Common myeloid progenitor, CD34-positive (primary cell): ENCODE results near the gene ST3GAL5.

Experiments used
- CTCF ChIA-PET: fragments of 350-600 bp; sonication (Branson Sonifier 250); formaldehyde crosslinking; loops from one replicate; lab custom pipeline; 2021; ENCODE audit warnings: antibody characterized with exemption; lab: Charles Lee
- POLR2A ChIA-PET: fragments of 350-600 bp; sonication (Branson Sonifier 250); formaldehyde crosslinking; loops from one replicate; lab custom pipeline; 2021; ENCODE audit warnings: antibody characterized with exemption; lab: Charles Lee
- DNase-seq, 3 donors: peaks; one replicate each; pipeline versions ENCODE4 v3.0.0 to v3.0.0-alpha.2; 2013
- H3K27ac ChIP-seq, 2 experiments: 1 replicate in 1 of 2; 2 replicates in 1 of 2; pipeline ENCODE4 v1.7.0; 2013; ENCODE audit warnings: inconsistent platforms in 2 of 2, low read length in 2 of 2, mild to moderate bottlenecking in 2 of 2, low read depth in 1 of 2, moderate library complexity in 1 of 2; ENCODE audit not compliant: severe bottlenecking in 2 of 2, insufficient read depth in 1 of 2, poor library complexity in 1 of 2
- H3K27me3 ChIP-seq, 5 experiments: replicated peaks in 2 of 5; 1 replicate in 3 of 5; 2 replicates in 2 of 5; pipeline versions ENCODE4 v1.6.1 to v1.7.0; 2013; ENCODE audit warnings: low read length in 4 of 5, mild to moderate bottlenecking in 2 of 5, moderate library complexity in 2 of 5, inconsistent platforms in 1 of 5; ENCODE audit not compliant: insufficient read depth in 5 of 5, control insufficient read depth in 4 of 5
- H3K36me3 ChIP-seq, 4 experiments: 1 replicate in 2 of 4; 2 replicates in 2 of 4; pipeline versions ENCODE4 v1.6.1 to v1.7.0; 2013; ENCODE audit warnings: low read length in 3 of 4, control low read depth in 1 of 4, mild to moderate bottlenecking in 1 of 4; ENCODE audit not compliant: control insufficient read depth in 4 of 4, insufficient read depth in 4 of 4
- H3K4me1 ChIP-seq, 4 experiments: 1 replicate in 3 of 4; 2 replicates in 1 of 4; pipeline versions ENCODE4 v1.6.1 to v1.7.1; 2013; ENCODE audit warnings: low read length in 3 of 4, mild to moderate bottlenecking in 3 of 4, control low read depth in 1 of 4, inconsistent platforms in 1 of 4, moderate library complexity in 1 of 4; ENCODE audit not compliant: control insufficient read depth in 4 of 4, insufficient read depth in 4 of 4; ENCODE audit errors: control extremely low read depth in 1 of 4
- H3K4me3 ChIP-seq, 7 experiments: 1 replicate in 4 of 7; 2 replicates in 3 of 7; pipeline versions ENCODE4 v1.5.1 to v1.7.0; 2013; ENCODE audit warnings: mild to moderate bottlenecking in 7 of 7, low read length in 6 of 7, moderate library complexity in 6 of 7, inconsistent platforms in 2 of 7, low read depth in 2 of 7, control low read depth in 1 of 7; ENCODE audit not compliant: insufficient read depth in 4 of 7, control insufficient read depth in 1 of 7; ENCODE audit errors: extremely low read depth in 1 of 7
- H3K9me3 ChIP-seq, 5 experiments: 1 replicate in 4 of 5; 2 replicates in 1 of 5; pipeline versions ENCODE4 v1.6.1 to v1.7.1; 2013; ENCODE audit warnings: low read length in 4 of 5, mild to moderate bottlenecking in 2 of 5, inconsistent platforms in 1 of 5, low read depth in 1 of 5, moderate library complexity in 1 of 5; ENCODE audit not compliant: control insufficient read depth in 4 of 5, insufficient read depth in 2 of 5; ENCODE audit errors: control extremely low read depth in 1 of 5
- WGBS: methylation state at CpG from one replicate; pipeline ENCODE4 v1.1.5; 2013; ENCODE audit not compliant: insufficient coverage; 5-methylcytosine and 5-hydroxymethylcytosine counted together

The ST3GAL5 gene

GRCh38 chr2:85926526-85926925 is 37.7 kb upstream of the ST3GAL5 start:
- DNase-seq, result no peak
- Histone ChIP-seq H3K27ac (no peak overlapping the region), H3K36me3 (no peaks in the 10 kb centered on the region), H3K27me3 (no peaks in the 10 kb centered on the region), H3K9me3 (no peaks in the 10 kb centered on the region), H3K4me3 (no peak overlapping the region), H3K4me1 (peaks cover 0 to 4% (median 0%) of the 10 kb centered on the region in 4 experiments)
- ChIA-PET CTCF (no interaction called here), POLR2A (no interaction called here)
- WGBS, result 83% methylated on average over 3 of the region's 5 CpGs

- Histone ChIP-seq H3K36me3 (no peaks in the 10 kb centered on the region), H3K27me3 (no peaks in the 10 kb centered on the region), H3K4me3 (no peak overlapping the region), H3K4me1 (peaks cover 0 to 4% (median 0%) of the 10 kb centered on the region in 4 experiments), H3K27ac (no peak overlapping the region), H3K9me3 (no peaks in the 10 kb centered on the region)
- WGBS, result 100% methylated on average over 2 of the region's 2 CpGs
- ChIA-PET POLR2A (no interaction called here), CTCF (interaction anchor here (1.3 kb wide), 1 partner anchor 89 kb away, joined by 4 read pairs; no protein-coding TSS in a partner anchor)
- DNase-seq, result no peak
Measured at GRCh38 chr2:85925216-85925671, 36.5 kb upstream of the ST3GAL5 start.

- no peaks in the 10 kb centered on the region for H3K9me3 ChIP-seq
Measured at GRCh38 chr2:85924522-85924921, 35.7 kb upstream of the ST3GAL5 start.

GRCh38 chr2:85922199-85922598 is 33.4 kb upstream of the ST3GAL5 start:
- WGBS, result 100% methylated on average over 2 of the region's 3 CpGs
- H3K9me3 ChIP-seq, result no peaks in the 10 kb centered on the region
- no peak overlapping the region for H3K27ac ChIP-seq
- no peaks in the 10 kb centered on the region for H3K27me3 ChIP-seq
- DNase-seq, result no peak
- no peak overlapping the region for H3K4me3 ChIP-seq
- no peaks in the 10 kb centered on the region for H3K36me3 ChIP-seq
- POLR2A ChIA-PET, result no interaction called here
- H3K4me1 ChIP-seq, result no peaks in the 10 kb centered on the region
- CTCF ChIA-PET, result interaction anchor here (0.9 to 2.3 kb wide), 3 partner anchors 61 to 114 kb away, joined by 3 to 6 read pairs (median 3); no protein-coding TSS in a partner anchor

More at GRCh38 chr2:85924522-85924921, 35.7 kb upstream of the ST3GAL5 start:
- Histone ChIP-seq H3K4me3 (no peak overlapping the region), H3K27me3 (no peaks in the 10 kb centered on the region), H3K36me3 (no peaks in the 10 kb centered on the region), H3K27ac (no peak overlapping the region), H3K4me1 (peaks cover 0 to 4% (median 0%) of the 10 kb centered on the region in 4 experiments)
- WGBS, result 62% methylated on average over 4 of the region's 4 CpGs
- POLR2A ChIA-PET, result no interaction called here
- DNase-seq, result no peak
- CTCF ChIA-PET, result interaction anchor here (1.3 kb wide), 1 partner anchor 90 kb away, joined by 4 read pairs; no protein-coding TSS in a partner anchor

GRCh38 chr2:85921659-85922058 is 32.9 kb upstream of the ST3GAL5 start:
- POLR2A ChIA-PET, result no interaction called here
- no peaks in the 10 kb centered on the region for H3K4me1 ChIP-seq
- peak; percentile 11 to 71 (median 56) for DNase-seq
- CTCF ChIA-PET, result interaction anchor here (0.9 to 2.3 kb wide), 3 partner anchors 61 to 115 kb away, joined by 3 to 6 read pairs (median 3); no protein-coding TSS in a partner anchor
- whole genome bisulfite sequencing, result 86% methylated on average over 3 of the region's 5 CpGs
- H3K27ac ChIP-seq, result no peak overlapping the region
- no peaks in the 10 kb centered on the region for H3K9me3 ChIP-seq
- H3K36me3 ChIP-seq, result no peaks in the 10 kb centered on the region
- no peaks in the 10 kb centered on the region for H3K27me3 ChIP-seq
- no peak overlapping the region for H3K4me3 ChIP-seq

- DNase-seq, result no peak
- Histone ChIP-seq H3K27me3 (no peaks in the 10 kb centered on the region), H3K4me3 (no peak overlapping the region), H3K27ac (no peak overlapping the region), H3K4me1 (no peaks in the 10 kb centered on the region), H3K9me3 (no peaks in the 10 kb centered on the region), H3K36me3 (no peaks in the 10 kb centered on the region)
- 100% methylated on average over 2 of the region's 5 CpGs for WGBS
- CTCF ChIA-PET, result interaction anchor here (1.2 to 2.3 kb wide), 2 partner anchors 62 to 94 kb away, joined by 3 to 6 read pairs; no protein-coding TSS in a partner anchor
- POLR2A ChIA-PET, result no interaction called here
Measured at GRCh38 chr2:85920810-85921545, 32.2 kb upstream of the ST3GAL5 start.
